ENCODE results near the gene GALNT14.

GRCh38 chr2:31122133-31122532, 16.1 kb downstream of the GALNT14 start:
- TF ChIP-seq CTCF (IDR thresholded peaks at IDR 0.05 in 2 of 3, conservative IDR thresholded peaks at IDR 0.05 in 1 of 3; ENCODE audit: control insufficient read depth in 2 of 3, extremely low read depth in 1 of 3, insufficient read depth in 1 of 3, low read depth in 3 of 3, low read length in 3 of 3) (no peak), EZH2 (IDR thresholded peaks at IDR 0.05; ENCODE audit: borderline replicate concordance, control insufficient read depth, low read depth, low read length) (no peak), RCOR1 (conservative IDR thresholded peaks at IDR 0.05; ENCODE audit: low read depth, low read length) (no peak), FOS (IDR thresholded peaks at IDR 0.05; ENCODE audit: borderline replicate concordance, extremely low read depth, insufficient read length) (no peak), CHD2 (IDR thresholded peaks at IDR 0.05; ENCODE audit: borderline replicate concordance, low read depth, low read length) (no peak), RAD51 (IDR thresholded peaks at IDR 0.05) (no peak), DPF2 (IDR thresholded peaks at IDR 0.05) (no peak), ZZZ3 (IDR thresholded peaks at IDR 0.05; ENCODE audit: control insufficient read depth, insufficient read length, low read depth) (no peak)
- TF ChIP-seq, protein P1, sequence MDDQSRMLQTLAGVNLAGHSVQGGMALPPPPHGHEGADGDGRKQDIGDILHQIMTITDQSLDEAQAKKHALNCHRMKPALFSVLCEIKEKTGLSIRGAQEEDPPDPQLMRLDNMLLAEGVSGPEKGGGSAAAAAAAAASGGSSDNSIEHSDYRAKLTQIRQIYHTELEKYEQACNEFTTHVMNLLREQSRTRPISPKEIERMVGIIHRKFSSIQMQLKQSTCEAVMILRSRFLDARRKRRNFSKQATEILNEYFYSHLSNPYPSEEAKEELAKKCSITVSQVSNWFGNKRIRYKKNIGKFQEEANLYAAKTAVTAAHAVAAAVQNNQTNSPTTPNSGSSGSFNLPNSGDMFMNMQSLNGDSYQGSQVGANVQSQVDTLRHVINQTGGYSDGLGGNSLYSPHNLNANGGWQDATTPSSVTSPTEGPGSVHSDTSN (IDR thresholded peaks at IDR 0.05; ENCODE audit: insufficient replicate concordance, low read depth, low read length): no peak
